ENCODE measurements around the gene GINS3. TPM values are rescaled to one million over a fixed set of nuclear protein-coding genes. Genes with fewer than 3 reads are reported as not detected.
A peak's percentile ranks its signal among the peaks of the same experiment; 100 is the strongest.

Gene GINS3
- 7.6 TPM for total RNA-seq (2021; ENCODE audit: unreplicated experiment)
- 3.8 TPM for polyA plus RNA-seq (2012; ENCODE audit: insufficient read length)
- percentile 61 among the genes with signal in this experiment for Bru-seq, nascent RNA
- percentile 69 among the genes with signal in this experiment for BruChase-seq, experiment 1, labeled RNA remaining after a 2-hour chase
- percentile 51 among the genes with signal in this experiment for BruChase-seq, experiment 2, labeled RNA remaining after a 6-hour chase
- long read RNA-seq, transcript GINS3-201 (3 exons, 2,274 nt): major isoform, 7 of 13 reads
- long read RNA-seq, partial matches to known transcripts: 0 of 13 reads
- long read RNA-seq, other reads (novel, unspliced or antisense): 2 of 13 reads

DNA sequence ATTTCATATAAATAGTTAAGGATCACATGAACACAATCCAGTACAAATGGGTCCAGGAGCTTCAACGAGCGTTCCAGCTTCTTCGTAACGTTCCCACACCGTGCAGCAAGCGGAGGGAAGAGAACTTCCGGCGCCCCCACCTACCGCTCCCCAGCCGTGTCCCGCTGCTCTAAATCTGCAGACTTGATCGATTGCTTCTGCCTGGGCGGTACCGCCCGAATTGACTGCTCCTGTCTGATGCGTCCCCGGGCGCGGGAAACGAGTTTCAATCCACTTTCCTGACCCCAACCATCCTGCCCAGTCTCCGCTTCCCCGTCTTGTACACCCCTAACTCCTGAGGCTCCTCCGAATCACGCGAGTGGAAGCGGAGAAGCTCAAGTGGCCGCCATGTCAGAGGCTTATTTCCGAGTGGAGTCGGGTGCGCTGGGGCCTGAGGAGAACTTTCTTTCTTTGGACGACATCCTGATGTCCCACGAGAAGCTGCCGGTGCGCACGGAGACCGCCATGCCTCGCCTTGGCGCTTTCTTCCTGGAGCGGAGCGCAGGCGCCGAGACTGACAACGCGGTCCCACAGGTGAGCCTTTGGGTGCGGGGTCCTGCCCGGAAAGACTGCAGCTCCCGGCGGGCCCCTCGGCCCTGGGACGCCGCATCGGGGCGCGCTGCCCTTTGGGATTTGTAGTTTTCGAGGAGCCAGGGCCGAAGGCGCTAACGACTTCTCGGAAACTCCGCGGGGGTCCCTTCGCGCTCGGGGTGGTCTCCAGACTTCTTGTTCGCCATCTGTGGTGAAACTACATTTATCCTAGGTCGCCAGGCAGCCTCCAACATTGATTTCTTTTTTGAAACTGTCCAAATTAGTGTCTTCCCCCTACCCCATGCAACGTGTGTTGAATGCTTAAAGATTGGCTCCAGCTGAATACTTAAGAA is at the start of gene GINS3:
GINS3 (plus strand) TSS at position 257 of the 923 bp plus-strand sequence; CDS start at position 388, 131 bp downstream.
- no peaks in the 10 kb centered on the region for H3K27me3 ChIP-seq (ENCODE audit: control insufficient read depth, insufficient read depth, low read length)
- in situ Hi-C loops (cut with HindIII; ENCODE audit: low pct_unique_long_range_greater_than_20kb, low sequenced_read_pairs): no loop called here
- H3K4me1 ChIP-seq (ENCODE audit: control insufficient read depth, insufficient read depth, low read length): no peaks in the 10 kb centered on the region
- H3K9me3 ChIP-seq (ENCODE audit: control insufficient read depth, insufficient read depth, low read depth, low read length): no peaks in the 10 kb centered on the region
- H3K27ac ChIP-seq (ENCODE audit: low read length): peak within 1 kb of the TSS; percentile 91
- intact Hi-C loops (cut with micrococcal nuclease; ENCODE audit: unreplicated experiment): no loop called here
- H3K36me3 ChIP-seq (ENCODE audit: control insufficient read depth, insufficient read depth, low read length): no peaks in the 10 kb centered on the region; the same call in 1 of the 2 replicates
- TF ChIP-seq, protein P1, sequence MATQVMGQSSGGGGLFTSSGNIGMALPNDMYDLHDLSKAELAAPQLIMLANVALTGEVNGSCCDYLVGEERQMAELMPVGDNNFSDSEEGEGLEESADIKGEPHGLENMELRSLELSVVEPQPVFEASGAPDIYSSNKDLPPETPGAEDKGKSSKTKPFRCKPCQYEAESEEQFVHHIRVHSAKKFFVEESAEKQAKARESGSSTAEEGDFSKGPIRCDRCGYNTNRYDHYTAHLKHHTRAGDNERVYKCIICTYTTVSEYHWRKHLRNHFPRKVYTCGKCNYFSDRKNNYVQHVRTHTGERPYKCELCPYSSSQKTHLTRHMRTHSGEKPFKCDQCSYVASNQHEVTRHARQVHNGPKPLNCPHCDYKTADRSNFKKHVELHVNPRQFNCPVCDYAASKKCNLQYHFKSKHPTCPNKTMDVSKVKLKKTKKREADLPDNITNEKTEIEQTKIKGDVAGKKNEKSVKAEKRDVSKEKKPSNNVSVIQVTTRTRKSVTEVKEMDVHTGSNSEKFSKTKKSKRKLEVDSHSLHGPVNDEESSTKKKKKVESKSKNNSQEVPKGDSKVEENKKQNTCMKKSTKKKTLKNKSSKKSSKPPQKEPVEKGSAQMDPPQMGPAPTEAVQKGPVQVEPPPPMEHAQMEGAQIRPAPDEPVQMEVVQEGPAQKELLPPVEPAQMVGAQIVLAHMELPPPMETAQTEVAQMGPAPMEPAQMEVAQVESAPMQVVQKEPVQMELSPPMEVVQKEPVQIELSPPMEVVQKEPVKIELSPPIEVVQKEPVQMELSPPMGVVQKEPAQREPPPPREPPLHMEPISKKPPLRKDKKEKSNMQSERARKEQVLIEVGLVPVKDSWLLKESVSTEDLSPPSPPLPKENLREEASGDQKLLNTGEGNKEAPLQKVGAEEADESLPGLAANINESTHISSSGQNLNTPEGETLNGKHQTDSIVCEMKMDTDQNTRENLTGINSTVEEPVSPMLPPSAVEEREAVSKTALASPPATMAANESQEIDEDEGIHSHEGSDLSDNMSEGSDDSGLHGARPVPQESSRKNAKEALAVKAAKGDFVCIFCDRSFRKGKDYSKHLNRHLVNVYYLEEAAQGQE (IDR thresholded peaks at IDR 0.05; ENCODE audit: insufficient read depth in 1 of 2, low read depth in 2 of 2, low read length in 1 of 2): no peak
- TF ChIP-seq POLR2AphosphoS5 (IDR thresholded peaks at IDR 0.05; ENCODE audit: low read depth, low read length): peak; percentile 50; the same call in 1 of the 2 replicates
- BruUV-seq (replicated peaks): TSS peak; percentile 92
- POLR2A ChIA-PET: interaction anchor here (0.6 kb wide), 1 partner anchor 62 kb away, joined by 3 read pairs; no protein-coding TSS in a partner anchor
- CTCF ChIA-PET: no interaction called here
- DNase-seq (ENCODE audit: low read depth, low spot score): peak; percentile 45
- peak; percentile 98 for ATAC-seq
- peak within 1 kb of the TSS; percentile 84 to 96 for H3K4me3 ChIP-seq (ENCODE audit: low read depth in 2 of 2, low read length in 2 of 2)

DNA sequence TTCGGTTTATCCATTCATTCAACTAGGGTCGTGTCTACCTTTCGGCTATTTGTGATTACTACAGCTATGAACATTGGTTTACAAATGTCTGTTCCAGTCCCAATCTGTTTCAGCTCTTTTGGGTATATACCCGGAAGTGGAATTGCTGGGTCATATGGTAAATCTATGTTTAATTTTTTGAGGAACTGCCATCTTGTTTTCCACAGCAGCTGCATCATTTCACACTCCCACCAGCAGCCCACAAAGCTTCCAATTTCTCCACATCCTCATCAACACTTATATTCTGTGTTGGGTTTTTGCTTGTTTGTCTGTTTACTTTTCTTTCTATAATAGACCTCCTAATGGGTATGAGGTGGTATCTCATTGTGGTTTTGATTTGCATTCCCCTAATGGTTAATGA is 48.7 kb upstream of the GINS3 start:
- H3K27me3 ChIP-seq (ENCODE audit: control insufficient read depth, insufficient read depth, low read length): no peaks in the 10 kb centered on the region
- no peak overlapping the region for H3K4me3 ChIP-seq (ENCODE audit: low read depth in 2 of 2, low read length in 2 of 2)
- no peaks in the 10 kb centered on the region for H3K9me3 ChIP-seq (ENCODE audit: control insufficient read depth, insufficient read depth, low read depth, low read length)
- DNase-seq (ENCODE audit: low read depth, low spot score) (no peak), ATAC-seq (no peak)
- no peak overlapping the region for H3K27ac ChIP-seq (ENCODE audit: low read length)
- no TSS peak for BruUV-seq (replicated peaks)
- CTCF ChIA-PET: no interaction called here
- no peaks in the 10 kb centered on the region for H3K36me3 ChIP-seq (ENCODE audit: control insufficient read depth, insufficient read depth, low read length)
- TF ChIP-seq, protein P1 (IDR thresholded peaks at IDR 0.05; ENCODE audit: insufficient read depth in 1 of 2, low read depth in 2 of 2, low read length in 1 of 2): no peak
- no peak for TF ChIP-seq POLR2AphosphoS5 (IDR thresholded peaks at IDR 0.05; ENCODE audit: low read depth, low read length)
- TF ChIP-seq SIN3A (IDR thresholded peaks at IDR 0.05; ENCODE audit: borderline replicate concordance, insufficient read depth, low read depth, low read length): no peak
- no peak for TF ChIP-seq TCF7L2 (IDR thresholded peaks at IDR 0.05; ENCODE audit: low read depth, low read length)
- TF ChIP-seq, protein P2, sequence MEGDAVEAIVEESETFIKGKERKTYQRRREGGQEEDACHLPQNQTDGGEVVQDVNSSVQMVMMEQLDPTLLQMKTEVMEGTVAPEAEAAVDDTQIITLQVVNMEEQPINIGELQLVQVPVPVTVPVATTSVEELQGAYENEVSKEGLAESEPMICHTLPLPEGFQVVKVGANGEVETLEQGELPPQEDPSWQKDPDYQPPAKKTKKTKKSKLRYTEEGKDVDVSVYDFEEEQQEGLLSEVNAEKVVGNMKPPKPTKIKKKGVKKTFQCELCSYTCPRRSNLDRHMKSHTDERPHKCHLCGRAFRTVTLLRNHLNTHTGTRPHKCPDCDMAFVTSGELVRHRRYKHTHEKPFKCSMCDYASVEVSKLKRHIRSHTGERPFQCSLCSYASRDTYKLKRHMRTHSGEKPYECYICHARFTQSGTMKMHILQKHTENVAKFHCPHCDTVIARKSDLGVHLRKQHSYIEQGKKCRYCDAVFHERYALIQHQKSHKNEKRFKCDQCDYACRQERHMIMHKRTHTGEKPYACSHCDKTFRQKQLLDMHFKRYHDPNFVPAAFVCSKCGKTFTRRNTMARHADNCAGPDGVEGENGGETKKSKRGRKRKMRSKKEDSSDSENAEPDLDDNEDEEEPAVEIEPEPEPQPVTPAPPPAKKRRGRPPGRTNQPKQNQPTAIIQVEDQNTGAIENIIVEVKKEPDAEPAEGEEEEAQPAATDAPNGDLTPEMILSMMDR (IDR thresholded peaks at IDR 0.05): no peak
- in situ Hi-C loops (cut with HindIII; ENCODE audit: low pct_unique_long_range_greater_than_20kb, low sequenced_read_pairs): no loop called here
- no peaks in the 10 kb centered on the region for H3K4me1 ChIP-seq (ENCODE audit: control insufficient read depth, insufficient read depth, low read length)
- POLR2A ChIA-PET: interaction anchor here (0.5 kb wide), 1 partner anchor 343 kb away, joined by 4 read pairs; no protein-coding TSS in a partner anchor
- intact Hi-C loops (cut with micrococcal nuclease; ENCODE audit: unreplicated experiment): no loop called here
